WI38 (cell line): ENCODE measurements around the gene ITGB7.

Source experiments
- H3K4me3 ChIP-seq: 2 replicates; pipeline ENCODE4 v1.5.1; 2011; ENCODE audit warnings: low read depth, mild to moderate bottlenecking, control low read depth, low read length
- CTCF ChIP-seq: IDR thresholded peaks from 2 replicates; pipeline ENCODE4 v1.5.1; 2012; ENCODE audit warnings: low read depth, mild to moderate bottlenecking, control low read depth, low read length

Gene ITGB7

DNA sequence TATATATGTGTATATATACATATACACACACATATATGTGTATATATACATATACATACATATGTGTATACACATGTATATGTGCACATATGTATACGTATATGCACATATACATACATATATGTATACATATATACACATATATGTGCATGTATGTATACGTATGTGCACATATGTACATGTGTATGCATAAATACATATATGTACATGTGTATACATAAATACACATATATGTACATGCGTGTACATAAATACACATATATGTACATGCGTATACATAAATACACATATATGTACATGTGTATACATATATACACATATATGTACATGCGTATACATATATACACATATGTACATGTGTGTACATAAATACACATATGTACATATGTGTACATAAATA lies 59.9 kb downstream of the ITGB7 start:
- TF ChIP-seq CTCF, result no peak
- no peak overlapping the region for H3K4me3 ChIP-seq

- TF ChIP-seq CTCF, result no peak
- H3K4me3 ChIP-seq, result no peak overlapping the region
Measured at GRCh38 chr12:53145383-53146260, 61.4 kb downstream of the ITGB7 start.

GRCh38 chr12:53143355-53143754 lies 63.7 kb downstream of the ITGB7 start:
- no peak overlapping the region for H3K4me3 ChIP-seq
- TF ChIP-seq CTCF, result no peak
